Mesothelial cell of epicardium (in vitro differentiated cells): ENCODE results near the gene GUCY1A2. TPM values are rescaled to one million over a fixed set of nuclear protein-coding genes. Genes with fewer than 3 reads are reported as not detected.

Source experiments
- DNase-seq, 2 experiments: peaks; one replicate each; pipeline ENCODE4 v3.0.0; 2021; ENCODE audit warnings: low spot score in 2 of 2; ENCODE audit not compliant: unreplicated experiment in 2 of 2
- H3K27ac Mint-ChIP-seq: 2 replicates; pipeline ENCODE4 v1.8.0; 2021; ENCODE audit warnings: mixed read lengths
- H3K27me3 Mint-ChIP-seq: 2 replicates; pipeline ENCODE4 v1.8.0; 2021; ENCODE audit warnings: low read depth, mixed read lengths
- H3K36me3 Mint-ChIP-seq: 2 replicates; pipeline ENCODE4 v1.8.0; 2021; ENCODE audit warnings: mixed read lengths
- H3K4me1 Mint-ChIP-seq: 2 replicates; pipeline ENCODE4 v1.8.0; 2021; ENCODE audit warnings: mixed read lengths
- H3K4me3 Mint-ChIP-seq: 2 replicates; pipeline ENCODE4 v1.8.0; 2021; ENCODE audit warnings: mild to moderate bottlenecking, moderate library complexity, mixed read lengths
- H3K9me3 Mint-ChIP-seq: 2 replicates; pipeline ENCODE4 v1.8.0; 2021; ENCODE audit warnings: mixed read lengths
- CTCF ChIP-seq: fragments of 200-600 bp; sonication (generic); IDR thresholded peaks from one replicate; pipeline ENCODE4 v1.5.0; 2021; ENCODE audit warnings: antibody characterized with exemption; ENCODE audit not compliant: unreplicated experiment
- total RNA-seq: library from RNA; stranded (reverse); gene quantifications from 3 replicates; pipeline ENCODE4 v1.2.1, GENCODE V29; 2021

The GUCY1A2 gene
- total RNA-seq, 1 donor from 2014 or later = 13.6 TPM

GRCh38 chr11:106694501-106694900 lies 323.8 kb downstream of the GUCY1A2 start:
- no peak overlapping the region for H3K4me3 Mint-ChIP-seq
- peaks cover 7% of the 10 kb centered on the region for H3K9me3 Mint-ChIP-seq
- H3K4me1 Mint-ChIP-seq = peaks cover 11% of the 10 kb centered on the region
- TF ChIP-seq CTCF = no peak
- no peak overlapping the region for H3K27ac Mint-ChIP-seq
- no peaks in the 10 kb centered on the region for H3K36me3 Mint-ChIP-seq
- no peak for DNase-seq
- H3K27me3 Mint-ChIP-seq = no peaks in the 10 kb centered on the region

GRCh38 chr11:106691807-106692365 lies 326.4 kb downstream of the GUCY1A2 start:
- no peak for DNase-seq
- peaks cover 7% of the 10 kb centered on the region for H3K9me3 Mint-ChIP-seq
- H3K36me3 Mint-ChIP-seq = no peaks in the 10 kb centered on the region
- no peak for TF ChIP-seq CTCF
- H3K4me3 Mint-ChIP-seq = no peak overlapping the region
- no peak overlapping the region for H3K27ac Mint-ChIP-seq
- no peaks in the 10 kb centered on the region for H3K27me3 Mint-ChIP-seq
- peaks cover 10% of the 10 kb centered on the region for H3K4me1 Mint-ChIP-seq

- Mint-ChIP-seq H3K27ac (no peak overlapping the region), H3K9me3 (peaks cover 7% of the 10 kb centered on the region), H3K4me3 (no peak overlapping the region), H3K36me3 (no peaks in the 10 kb centered on the region), H3K27me3 (no peaks in the 10 kb centered on the region), H3K4me1 (peaks cover 5% of the 10 kb centered on the region)
- no peak for DNase-seq
- TF ChIP-seq CTCF = no peak
Measured at GRCh38 chr11:106690923-106691322, 327.4 kb downstream of the GUCY1A2 start.

GRCh38 chr11:106684944-106685343 lies 333.3 kb downstream of the GUCY1A2 start:
- no peak for DNase-seq
- Mint-ChIP-seq H3K4me3 (no peak overlapping the region), H3K4me1 (no peaks in the 10 kb centered on the region), H3K27me3 (no peaks in the 10 kb centered on the region), H3K36me3 (no peaks in the 10 kb centered on the region), H3K27ac (no peak overlapping the region), H3K9me3 (peaks cover under 1% of the 10 kb centered on the region)
- TF ChIP-seq CTCF = no peak

GRCh38 chr11:106683435-106683834 lies 334.8 kb downstream of the GUCY1A2 start:
- no peaks in the 10 kb centered on the region for H3K9me3 Mint-ChIP-seq
- H3K4me3 Mint-ChIP-seq = no peak overlapping the region
- no peak for DNase-seq
- H3K27me3 Mint-ChIP-seq = no peaks in the 10 kb centered on the region
- no peaks in the 10 kb centered on the region for H3K4me1 Mint-ChIP-seq
- no peak for TF ChIP-seq CTCF
- no peaks in the 10 kb centered on the region for H3K36me3 Mint-ChIP-seq
- H3K27ac Mint-ChIP-seq = no peak overlapping the region

- Mint-ChIP-seq H3K36me3 (no peaks in the 10 kb centered on the region), H3K9me3 (no peaks in the 10 kb centered on the region), H3K27ac (no peak overlapping the region), H3K27me3 (no peaks in the 10 kb centered on the region), H3K4me1 (no peaks in the 10 kb centered on the region), H3K4me3 (no peak overlapping the region)
- no peak for DNase-seq
- TF ChIP-seq CTCF = no peak
Measured at GRCh38 chr11:106681435-106681834, 336.8 kb downstream of the GUCY1A2 start.
